Mesenchymal stem cell (in vitro differentiated cells and primary cell): ENCODE measurements around the gene PLET1.

Experiments
- DNase-seq: peaks from one replicate; pipeline ENCODE4 v3.0.0-alpha.2; 2013
- H2AFZ ChIP-seq: one replicate; pipeline ENCODE4 v1.6.1; 2013; ENCODE audit warnings: low read depth, mild to moderate bottlenecking, control low read depth, inconsistent platforms, low read length, moderate library complexity
- H2AK5ac ChIP-seq: 2 replicates; pipeline ENCODE4 v1.6.1; 2013; ENCODE audit warnings: low read length, moderate library complexity, mild to moderate bottlenecking, inconsistent platforms; ENCODE audit not compliant: severe bottlenecking
- H2BK120ac ChIP-seq: one replicate; pipeline ENCODE4 v1.6.1; 2013; ENCODE audit warnings: low read depth, mild to moderate bottlenecking, inconsistent platforms, low read length, moderate library complexity
- H2BK12ac ChIP-seq, 2 experiments: one replicate each; pipeline ENCODE4 v1.6.1; 2013; ENCODE audit warnings: inconsistent platforms in 2 of 2, low read length in 2 of 2, mild to moderate bottlenecking in 2 of 2, moderate library complexity in 2 of 2, control low read depth in 1 of 2
- H2BK15ac ChIP-seq: one replicate; pipeline ENCODE4 v1.6.1; 2013; ENCODE audit warnings: mild to moderate bottlenecking, low read depth, inconsistent platforms; ENCODE audit not compliant: poor library complexity, severe bottlenecking
- H2BK5ac ChIP-seq: 2 replicates; pipeline ENCODE4 v1.6.1; 2013; ENCODE audit warnings: low read depth, mild to moderate bottlenecking, low read length, control low read depth, inconsistent platforms; ENCODE audit not compliant: poor library complexity, severe bottlenecking
- H3K14ac ChIP-seq, 2 experiments: one replicate each; pipeline ENCODE4 v1.6.1; 2013; ENCODE audit warnings: inconsistent platforms in 2 of 2, low read length in 2 of 2, control low read depth in 1 of 2, mild to moderate bottlenecking in 1 of 2, moderate library complexity in 1 of 2
- H3K18ac ChIP-seq, 2 experiments: one replicate each; pipeline ENCODE4 v1.6.1; 2013; ENCODE audit warnings: inconsistent platforms in 2 of 2, low read length in 2 of 2, control low read depth in 1 of 2, low read depth in 1 of 2, mild to moderate bottlenecking in 1 of 2
- H3K23ac ChIP-seq, 2 experiments: one replicate each; pipeline ENCODE4 v1.6.1; 2013; ENCODE audit warnings: inconsistent platforms in 2 of 2, low read length in 2 of 2, mild to moderate bottlenecking in 2 of 2, moderate library complexity in 2 of 2, control low read depth in 1 of 2
- H3K27ac ChIP-seq: 2 replicates; pipeline ENCODE4 v1.5.1; 2013; ENCODE audit warnings: mild to moderate bottlenecking, moderate library complexity, low read length, control low read depth, inconsistent platforms; ENCODE audit not compliant: poor library complexity, severe bottlenecking
- H3K27me3 ChIP-seq, 2 experiments: 2 replicates each; pipeline versions ENCODE4 v1.6.1 to v1.7.0; 2013; ENCODE audit warnings: low read length in 2 of 2, mild to moderate bottlenecking in 2 of 2, moderate library complexity in 2 of 2, control low read depth in 1 of 2, inconsistent platforms in 1 of 2; ENCODE audit not compliant: control insufficient read depth in 1 of 2, insufficient read depth in 1 of 2
- H3K36me3 ChIP-seq, 2 experiments: 2 replicates each; pipeline versions ENCODE4 v1.6.1 to v1.7.0; 2013; ENCODE audit warnings: low read length in 2 of 2, control low read depth in 1 of 2, inconsistent platforms in 1 of 2, low read depth in 1 of 2, mild to moderate bottlenecking in 1 of 2; ENCODE audit not compliant: insufficient read depth in 2 of 2, control insufficient read depth in 1 of 2
- H3K4ac ChIP-seq, 2 experiments: one replicate each; pipeline ENCODE4 v1.6.1; 2013; ENCODE audit warnings: inconsistent platforms in 2 of 2, low read length in 2 of 2, mild to moderate bottlenecking in 2 of 2, moderate library complexity in 2 of 2, control low read depth in 1 of 2, low read depth in 1 of 2
- H3K4me1 ChIP-seq: 2 replicates; pipeline ENCODE4 v1.6.1; 2013; ENCODE audit warnings: low read depth, low read length, control low read depth; ENCODE audit not compliant: control insufficient read depth, insufficient read depth
- H3K4me2 ChIP-seq: 2 replicates; pipeline ENCODE4 v1.6.1; 2013; ENCODE audit warnings: low read length, mild to moderate bottlenecking, inconsistent platforms; ENCODE audit not compliant: poor library complexity, severe bottlenecking
- H3K4me3 ChIP-seq, 2 experiments: 2 replicates each; pipeline versions ENCODE4 v1.5.1 to v1.7.0; 2013; ENCODE audit warnings: low read length in 2 of 2, mild to moderate bottlenecking in 2 of 2, control low read depth in 1 of 2, low read depth in 1 of 2; ENCODE audit not compliant: insufficient read depth in 1 of 2
- H3K79me1 ChIP-seq: replicated peaks from 2 replicates; pipeline ENCODE4 v1.6.1; 2013; ENCODE audit warnings: mild to moderate bottlenecking, control low read depth, low read length, inconsistent platforms; ENCODE audit not compliant: poor library complexity, severe bottlenecking
- H3K9ac ChIP-seq: 2 replicates; pipeline ENCODE4 v1.7.0; 2013; ENCODE audit warnings: mild to moderate bottlenecking, low read length, moderate library complexity
- H3K9me3 ChIP-seq: 2 replicates; pipeline ENCODE4 v1.7.0; 2013; ENCODE audit warnings: mild to moderate bottlenecking, low read length; ENCODE audit not compliant: control insufficient read depth
- H4K8ac ChIP-seq: one replicate; pipeline ENCODE4 v1.6.1; 2013; ENCODE audit warnings: inconsistent platforms, mild to moderate bottlenecking, low read length, moderate library complexity
- H4K91ac ChIP-seq: one replicate; pipeline ENCODE4 v1.6.1; 2013; ENCODE audit warnings: mild to moderate bottlenecking, low read length, inconsistent platforms
- WGBS: methylation state at CpG from one replicate; pipeline ENCODE4 v1.1.7; 2013; ENCODE audit warnings: mixed read lengths; 5-methylcytosine and 5-hydroxymethylcytosine counted together

The PLET1 gene

GRCh38 chr11:112300094-112300786 lies 39.6 kb upstream of the PLET1 start:
- H3K4me2 ChIP-seq = no peak overlapping the region
- no peak overlapping the region for H2AFZ ChIP-seq
- H2BK5ac ChIP-seq = no peak overlapping the region
- no peaks in the 10 kb centered on the region for H3K9me3 ChIP-seq
- no peaks in the 10 kb centered on the region for H3K79me1 ChIP-seq
- H3K36me3 ChIP-seq = peaks cover 0 to 3% of the 10 kb centered on the region in 2 experiments
- H3K4me3 ChIP-seq = peak overlapping the region in 1 of 2 experiments; percentile 30
- no peak overlapping the region for H3K23ac ChIP-seq
- H3K4me1 ChIP-seq = peaks cover 5% of the 10 kb centered on the region
- 83% methylated on average over 14 of the region's 17 CpGs for WGBS
- peak overlapping the region in 1 of 2 experiments; percentile 19 for H3K18ac ChIP-seq
- no peak overlapping the region for H2BK120ac ChIP-seq
- peak overlapping the region; percentile 61 for H4K91ac ChIP-seq
- H4K8ac ChIP-seq = peak overlapping the region; percentile 59
- H3K4ac ChIP-seq = no peak overlapping the region
- no peak overlapping the region for H3K27ac ChIP-seq
- peak overlapping the region in 1 of 2 experiments; percentile 26 for H3K14ac ChIP-seq
- no peak overlapping the region for H2BK15ac ChIP-seq
- H3K27me3 ChIP-seq = peaks cover 0 to 4% of the 10 kb centered on the region in 2 experiments
- H3K9ac ChIP-seq = no peak overlapping the region
- no peak overlapping the region for H2AK5ac ChIP-seq
- DNase-seq = no peak
- H2BK12ac ChIP-seq = no peak overlapping the region

- Histone ChIP-seq H3K18ac (peak overlapping the region; percentile 6 to 9), H3K23ac (no peak overlapping the region), H3K36me3 (peaks cover 0 to 3% of the 10 kb centered on the region in 2 experiments), H3K4me3 (no peak overlapping the region), H4K8ac (peak overlapping the region; percentile 19), H3K79me1 (no peaks in the 10 kb centered on the region), H3K4me2 (no peak overlapping the region), H3K9ac (no peak overlapping the region), H4K91ac (peak overlapping the region; percentile 66), H2AK5ac (no peak overlapping the region), H2AFZ (no peak overlapping the region), H3K9me3 (no peaks in the 10 kb centered on the region), H3K27me3 (peaks cover 0 to 4% of the 10 kb centered on the region in 2 experiments), H2BK5ac (no peak overlapping the region), H2BK15ac (no peak overlapping the region), H3K14ac (no peak overlapping the region), H3K4me1 (peaks cover 6% of the 10 kb centered on the region), H2BK12ac (peak overlapping the region in 1 of 2 experiments; percentile 18), H3K27ac (no peak overlapping the region), H3K4ac (no peak overlapping the region), H2BK120ac (no peak overlapping the region)
- DNase-seq = no peak
- 93% methylated on average over 9 of the region's 9 CpGs for WGBS
Measured at GRCh38 chr11:112298535-112298934, 37.9 kb upstream of the PLET1 start.

GRCh38 chr11:112297248-112297866 lies 36.7 kb upstream of the PLET1 start:
- Histone ChIP-seq H4K8ac (no peak overlapping the region), H2AK5ac (no peak overlapping the region), H2AFZ (no peak overlapping the region), H3K36me3 (peaks cover 0 to 3% of the 10 kb centered on the region in 2 experiments), H3K79me1 (no peaks in the 10 kb centered on the region), H3K27ac (no peak overlapping the region), H4K91ac (no peak overlapping the region), H2BK12ac (no peak overlapping the region), H3K18ac (no peak overlapping the region), H3K9ac (no peak overlapping the region), H3K9me3 (no peaks in the 10 kb centered on the region), H3K14ac (no peak overlapping the region), H3K27me3 (peaks cover 0 to 4% of the 10 kb centered on the region in 2 experiments), H3K23ac (no peak overlapping the region), H3K4me3 (no peak overlapping the region), H3K4me2 (no peak overlapping the region), H2BK120ac (no peak overlapping the region), H3K4me1 (peaks cover 7% of the 10 kb centered on the region), H3K4ac (no peak overlapping the region), H2BK15ac (no peak overlapping the region), H2BK5ac (no peak overlapping the region)
- no peak for DNase-seq
- WGBS = 89% methylated on average over 7 of the region's 7 CpGs

GRCh38 chr11:112296044-112296443 lies 35.4 kb upstream of the PLET1 start:
- no peak overlapping the region for H3K9ac ChIP-seq
- no peak overlapping the region for H3K23ac ChIP-seq
- H3K27me3 ChIP-seq = peaks cover 0 to 4% of the 10 kb centered on the region in 2 experiments
- H2BK5ac ChIP-seq = no peak overlapping the region
- DNase-seq = no peak
- no peak overlapping the region for H2BK12ac ChIP-seq
- H4K91ac ChIP-seq = no peak overlapping the region
- 94% methylated on average over 4 of the region's 4 CpGs for WGBS
- no peak overlapping the region for H3K4ac ChIP-seq
- H2AFZ ChIP-seq = no peak overlapping the region
- H3K36me3 ChIP-seq = peaks cover 0 to 3% of the 10 kb centered on the region in 2 experiments
- no peaks in the 10 kb centered on the region for H3K79me1 ChIP-seq
- no peak overlapping the region for H2AK5ac ChIP-seq
- H2BK120ac ChIP-seq = no peak overlapping the region
- no peak overlapping the region for H3K4me3 ChIP-seq
- peaks cover 5% of the 10 kb centered on the region for H3K4me1 ChIP-seq
- H4K8ac ChIP-seq = no peak overlapping the region
- no peak overlapping the region for H3K4me2 ChIP-seq
- no peaks in the 10 kb centered on the region for H3K9me3 ChIP-seq
- no peak overlapping the region for H3K18ac ChIP-seq
- H2BK15ac ChIP-seq = no peak overlapping the region
- H3K27ac ChIP-seq = no peak overlapping the region
- no peak overlapping the region for H3K14ac ChIP-seq
